Stomach (tissue), 9 donors: ENCODE data around the gene HSF2. TPM values are rescaled to one million over a fixed set of nuclear protein-coding genes. Genes with fewer than 3 reads are reported as not detected.

ENCODE experiments used
- DNase-seq, 2 donors: peaks; one replicate each; pipeline versions ENCODE4 v3.0.0 to v3.0.0-alpha.2; 2013 to 2019
- H3K27ac ChIP-seq, 5 donors: fragments of 200-600 bp in 4 of 5; sonication (generic) in 4 of 5; one replicate each; pipeline ENCODE4 v1.5.1; 2013 to 2019; ENCODE audit warnings: mild to moderate bottlenecking in 1 of 5, moderate library complexity in 1 of 5
- H3K27me3 ChIP-seq, 3 donors: fragments of 200-600 bp; sonication (generic); one replicate each; pipeline ENCODE4 v1.5.1; 2017 to 2019; ENCODE audit warnings: mixed run types in 1 of 3
- H3K36me3 ChIP-seq, 4 donors: fragments of 200-600 bp; sonication (generic); 1 replicate in 3 of 4; 2 replicates in 1 of 4; pipeline ENCODE4 v1.5.1; 2016 to 2019
- H3K4me1 ChIP-seq, 4 donors: fragments of 200-600 bp; sonication (generic); one replicate each; pipeline ENCODE4 v1.5.1; 2016 to 2019
- H3K4me3 ChIP-seq, 4 donors: fragments of 200-600 bp; sonication (generic) in 3 of 4; one replicate each; pipeline ENCODE4 v1.5.1; 2016 to 2019; ENCODE audit warnings: mild to moderate bottlenecking in 1 of 4
- H3K9me3 ChIP-seq, 4 donors: fragments of 200-600 bp; sonication (generic); one replicate each; pipeline ENCODE4 v1.5.1; 2016 to 2019
- CTCF ChIP-seq, 7 experiments: fragments of 450-650 bp in 4 of 7; fragments of 200-600 bp in 3 of 7; sonication (generic) in 3 of 7; IDR thresholded peaks; one replicate each; pipeline ENCODE4 v1.5.1; 2016 to 2019; ENCODE audit warnings: antibody characterized with exemption in 7 of 7, control low read depth in 2 of 7, mild to moderate bottlenecking in 1 of 7
- EP300 ChIP-seq: sonication (generic); formaldehyde crosslinking; IDR thresholded peaks from one replicate; pipeline ENCODE4 v1.6.1; 2017; ENCODE audit warnings: antibody characterized with exemption
- POLR2A ChIP-seq, 4 donors: fragments of 450-650 bp; IDR thresholded peaks; one replicate each; pipeline ENCODE4 v1.6.1; 2016; ENCODE audit warnings: antibody characterized with exemption in 4 of 4, control low read depth in 2 of 4, mild to moderate bottlenecking in 1 of 4, moderate library complexity in 1 of 4
- POLR2AphosphoS5 ChIP-seq, 3 donors: sonication (generic); formaldehyde crosslinking; IDR thresholded peaks; one replicate each; pipeline ENCODE4 v1.6.1; 2016; ENCODE audit warnings: antibody characterized with exemption in 3 of 3
- whole genome bisulfite sequencing, 5 donors: extraction: QIAGEN DNeasy Blood & Tissue Kit in 3 of 5; methylation state at CpG; one replicate each; pipeline versions ENCODE4 v1.1.5 to v1.1.7; 2013 to 2018; 5-methylcytosine and 5-hydroxymethylcytosine counted together
- intact Hi-C: fragments of 100-400 bp; cut with DNase I; formaldehyde crosslinking; loops from one replicate; pipeline ENCODE4 v1.15.1; 2023; ENCODE audit warnings: low total_unique reads
- polyA plus RNA-seq, 3 donors: library from polyadenylated mRNA; stranded (reverse); fragments of 200-250 nt; gene quantifications; one replicate each; pipeline ENCODE4 v1.2.3, GENCODE V29; 2013
- total RNA-seq, 5 donors: library from RNA; depleted of rRNA; stranded (reverse); fragments of >200 nt; gene quantifications; one replicate each; pipeline versions ENCODE4 v1.1.0 to v1.2.3, GENCODE V29; 2014 to 2016
- donor health status: healthy with polysubstance abuse.
- donor health status: Bipolar disorder and iron deficiency.
- donor health status: healthy.

The HSF2 gene
- total and polyA plus RNA-seq, 8 donors: 3.2 to 45.1 (median 11.0) TPM

GRCh38 chr6:122400121-122400450, 634 bp downstream of the HSF2 start:
- Histone ChIP-seq H3K4me1 (peaks cover 12 to 43% (median 21%) of the 10 kb centered on the region in 4 donors), H3K36me3 (no peaks in the 10 kb centered on the region), H3K27me3 (no peaks in the 10 kb centered on the region), H3K27ac (peak overlapping the region; percentile 84 to 93 (median 90)), H3K9me3 (no peaks in the 10 kb centered on the region), H3K4me3 (peak overlapping the region; percentile 81 to 98 (median 93))
- DNase-seq: no peak
- TF ChIP-seq POLR2AphosphoS5 (IDR thresholded peaks at IDR 0.05) (no peak), POLR2A (IDR thresholded peaks at IDR 0.05) (no peak), CTCF (IDR thresholded peaks at IDR 0.05) (no peak), EP300 (no peak)
- intact Hi-C loops: no loop called here
- 0 to 3% (median 0%) methylated on average over 6 to 20 of the region's 20 CpGs for WGBS, 5 donors

- 17 to 24% (median 21%) methylated on average over 4 of the region's 4 CpGs for WGBS, 5 donors
- peak in 1 of 2 donors; percentile 8 for DNase-seq
- Histone ChIP-seq H3K4me1 (peaks cover 12 to 46% (median 23%) of the 10 kb centered on the region in 4 donors), H3K27ac (peak overlapping the region in 1 of 5 donors; percentile 93), H3K36me3 (no peaks in the 10 kb centered on the region), H3K27me3 (no peaks in the 10 kb centered on the region), H3K9me3 (no peaks in the 10 kb centered on the region), H3K4me3 (peak overlapping the region; percentile 81 to 98 (median 93))
- TF ChIP-seq CTCF (IDR thresholded peaks at IDR 0.05): no peak
- no peak for TF ChIP-seq POLR2AphosphoS5 (IDR thresholded peaks at IDR 0.05)
- no peak for TF ChIP-seq EP300
- no peak for TF ChIP-seq POLR2A (IDR thresholded peaks at IDR 0.05)
- intact Hi-C loops: no loop called here
Measured at GRCh38 chr6:122400462-122401089, 1.1 kb downstream of the HSF2 start.

GRCh38 chr6:122401104-122401503, 1.7 kb downstream of the HSF2 start:
- Histone ChIP-seq H3K27me3 (no peaks in the 10 kb centered on the region), H3K4me3 (peak overlapping the region in 2 of 4 donors; percentile 81 to 95), H3K27ac (no peak overlapping the region), H3K4me1 (peaks cover 12 to 48% (median 26%) of the 10 kb centered on the region in 4 donors), H3K9me3 (no peaks in the 10 kb centered on the region), H3K36me3 (no peaks in the 10 kb centered on the region)
- WGBS, 5 donors: 46 to 59% (median 52%) methylated on average over 4 of the region's 4 CpGs
- DNase-seq: no peak
- TF ChIP-seq POLR2AphosphoS5 (IDR thresholded peaks at IDR 0.05): no peak
- intact Hi-C loops: no loop called here

GRCh38 chr6:122404444-122404843, 5.0 kb downstream of the HSF2 start:
- no peak for DNase-seq
- intact Hi-C loops: no loop called here
- Histone ChIP-seq H3K4me3 (no peak overlapping the region), H3K4me1 (peaks cover 9 to 58% (median 25%) of the 10 kb centered on the region in 4 donors), H3K36me3 (no peaks in the 10 kb centered on the region), H3K9me3 (no peaks in the 10 kb centered on the region), H3K27me3 (no peaks in the 10 kb centered on the region), H3K27ac (no peak overlapping the region)
- 53 to 69% (median 63%) methylated on average over 2 of the region's 2 CpGs for WGBS, 5 donors
- no peak for TF ChIP-seq EP300
- TF ChIP-seq POLR2A (IDR thresholded peaks at IDR 0.05): no peak
- no peak for TF ChIP-seq CTCF (IDR thresholded peaks at IDR 0.05)
- no peak for TF ChIP-seq POLR2AphosphoS5 (IDR thresholded peaks at IDR 0.05)

GRCh38 chr6:122405417-122405816, 6.0 kb downstream of the HSF2 start:
- no peaks in the 10 kb centered on the region for H3K9me3 ChIP-seq
- WGBS, 5 donors: 80 to 89% (median 83%) methylated on average over 1 of the region's 1 CpG
- intact Hi-C loops: no loop called here

More at GRCh38 chr6:122405417-122405816, 6.0 kb downstream of the HSF2 start:
- no peak overlapping the region for H3K4me3 ChIP-seq
- no peak overlapping the region for H3K27ac ChIP-seq
- H3K36me3 ChIP-seq: no peaks in the 10 kb centered on the region
- no peak for TF ChIP-seq EP300
- TF ChIP-seq POLR2AphosphoS5 (IDR thresholded peaks at IDR 0.05): no peak
- TF ChIP-seq CTCF (IDR thresholded peaks at IDR 0.05): no peak
- no peak for DNase-seq
- no peaks in the 10 kb centered on the region for H3K27me3 ChIP-seq
- H3K4me1 ChIP-seq: peaks cover 8 to 55% (median 23%) of the 10 kb centered on the region in 4 donors
